ENCODE results near the gene ETS1. TPM values are rescaled to one million over a fixed set of nuclear protein-coding genes. Genes with fewer than 3 reads are reported as not detected.
A peak's percentile ranks its signal among the peaks of the same experiment; 100 is the strongest.

The ETS1 gene
- total RNA-seq, 1 donor = 35.5 TPM

DNA sequence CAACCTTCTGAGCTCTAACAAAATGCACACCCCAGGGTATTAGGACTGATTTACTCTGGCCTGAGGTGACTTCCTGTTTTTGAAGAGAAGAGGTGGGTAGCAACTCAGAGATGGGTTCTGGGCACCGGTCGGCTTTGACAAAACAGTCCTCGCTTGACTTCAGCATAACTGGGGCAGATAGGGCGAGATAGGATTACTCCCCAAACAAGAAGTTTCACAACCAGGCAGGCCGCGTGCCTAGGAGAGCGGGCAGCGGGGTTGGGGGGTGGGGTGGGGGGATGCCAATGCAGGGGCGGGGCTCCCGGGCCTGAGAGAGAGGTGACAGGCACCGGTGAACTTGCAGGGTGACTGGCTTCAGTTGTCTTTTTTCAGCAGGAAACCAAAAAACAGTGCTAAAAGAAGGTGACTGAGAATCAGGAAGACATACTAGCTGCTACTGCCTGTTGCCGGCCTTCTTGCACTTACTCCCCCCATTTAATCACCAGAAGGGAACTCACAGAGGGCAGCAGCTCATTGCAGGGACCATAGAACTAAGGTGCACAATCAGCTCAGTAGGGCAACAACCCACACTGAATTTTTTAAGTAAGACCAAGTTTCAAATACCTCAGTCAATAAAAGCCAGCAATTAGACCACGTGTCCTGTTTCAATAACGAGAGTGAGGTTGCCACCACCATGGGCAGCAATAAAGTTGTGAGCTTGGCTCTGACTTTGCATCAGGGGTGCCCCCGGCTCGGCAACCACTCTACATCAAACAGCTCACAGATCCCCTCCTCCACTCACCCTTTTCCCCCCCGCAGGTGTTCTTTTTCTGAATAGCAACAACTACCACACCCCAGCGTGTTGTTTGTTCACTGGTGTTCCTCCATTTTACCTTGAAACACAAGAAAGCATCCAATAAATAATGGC, 37.2 kb upstream of the ETS1 start:
- TF ChIP-seq, protein P1, sequence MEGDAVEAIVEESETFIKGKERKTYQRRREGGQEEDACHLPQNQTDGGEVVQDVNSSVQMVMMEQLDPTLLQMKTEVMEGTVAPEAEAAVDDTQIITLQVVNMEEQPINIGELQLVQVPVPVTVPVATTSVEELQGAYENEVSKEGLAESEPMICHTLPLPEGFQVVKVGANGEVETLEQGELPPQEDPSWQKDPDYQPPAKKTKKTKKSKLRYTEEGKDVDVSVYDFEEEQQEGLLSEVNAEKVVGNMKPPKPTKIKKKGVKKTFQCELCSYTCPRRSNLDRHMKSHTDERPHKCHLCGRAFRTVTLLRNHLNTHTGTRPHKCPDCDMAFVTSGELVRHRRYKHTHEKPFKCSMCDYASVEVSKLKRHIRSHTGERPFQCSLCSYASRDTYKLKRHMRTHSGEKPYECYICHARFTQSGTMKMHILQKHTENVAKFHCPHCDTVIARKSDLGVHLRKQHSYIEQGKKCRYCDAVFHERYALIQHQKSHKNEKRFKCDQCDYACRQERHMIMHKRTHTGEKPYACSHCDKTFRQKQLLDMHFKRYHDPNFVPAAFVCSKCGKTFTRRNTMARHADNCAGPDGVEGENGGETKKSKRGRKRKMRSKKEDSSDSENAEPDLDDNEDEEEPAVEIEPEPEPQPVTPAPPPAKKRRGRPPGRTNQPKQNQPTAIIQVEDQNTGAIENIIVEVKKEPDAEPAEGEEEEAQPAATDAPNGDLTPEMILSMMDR (IDR thresholded peaks at IDR 0.05; ENCODE audit: insufficient read depth, low read length) = no peak
- no peak overlapping the region for H3K4me3 ChIP-seq (ENCODE audit: low read depth, low read length)
- DNase-seq (ENCODE audit: low read depth) = no peak

DNA sequence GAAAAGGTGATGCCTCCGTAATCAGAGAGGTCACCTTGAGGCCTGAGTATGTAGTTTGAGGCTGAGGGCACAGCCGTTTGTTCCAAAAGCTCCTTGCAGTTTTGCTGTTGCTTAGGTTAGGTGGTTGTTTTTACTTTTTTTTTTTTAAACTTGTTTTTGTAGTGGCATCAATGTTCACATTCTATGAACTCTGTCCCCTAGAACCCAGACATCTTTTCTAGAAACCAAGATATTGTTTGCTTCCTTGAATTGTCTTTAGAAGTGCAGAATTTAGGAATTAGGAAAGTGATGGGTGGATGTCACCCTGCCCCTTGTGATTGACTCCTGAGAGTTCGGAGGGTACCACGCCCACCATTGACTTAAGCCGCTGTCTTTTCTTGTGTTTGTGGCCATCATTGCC, 35.7 kb upstream of the ETS1 start:
- no peak for DNase-seq (ENCODE audit: low read depth)
- H3K4me3 ChIP-seq (ENCODE audit: low read depth, low read length) = no peak overlapping the region
- TF ChIP-seq, protein P1 (IDR thresholded peaks at IDR 0.05; ENCODE audit: insufficient read depth, low read length) = no peak

DNA sequence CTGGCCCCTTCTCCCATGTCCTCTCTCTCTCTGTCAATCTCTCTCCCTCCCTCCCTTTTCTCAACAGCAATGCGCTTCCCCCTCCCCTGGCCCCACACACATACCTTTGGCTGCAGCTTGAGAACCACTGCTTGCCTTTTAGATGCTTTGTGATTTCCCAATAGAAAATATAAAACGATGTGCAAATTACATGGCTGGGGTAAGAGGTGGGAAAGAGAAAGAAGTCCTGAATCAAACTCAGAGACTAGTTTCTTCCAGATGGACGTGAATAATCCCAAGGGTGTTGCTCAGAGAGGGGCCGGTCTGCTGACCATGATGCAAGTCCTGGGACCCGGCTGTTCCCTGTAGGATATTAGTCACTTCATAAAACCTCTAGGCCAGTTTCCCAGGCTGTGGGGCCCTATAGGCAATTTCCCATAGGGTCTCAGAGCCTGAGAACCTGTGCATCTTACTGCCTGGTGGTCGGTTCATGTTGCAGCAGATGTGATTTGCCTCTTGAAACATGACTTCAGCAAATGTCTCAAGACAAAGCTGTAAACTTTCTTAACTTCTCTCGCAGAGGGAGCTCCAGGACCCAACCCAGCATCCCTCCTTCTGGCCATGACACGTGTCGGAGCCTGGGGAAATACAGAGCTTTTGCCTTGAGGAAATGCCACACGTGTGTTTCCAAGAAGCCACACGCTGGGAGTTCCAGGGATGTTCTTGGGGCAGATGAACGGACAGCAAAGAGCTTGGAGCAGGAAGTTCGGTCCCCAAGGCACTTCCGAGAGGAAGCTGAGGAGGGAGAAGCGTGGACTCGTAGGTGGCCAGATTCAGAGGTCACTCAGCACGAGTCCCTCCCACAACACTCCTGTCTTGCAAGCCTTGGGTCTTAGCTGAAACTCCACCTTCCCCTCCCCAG, 34.5 kb upstream of the ETS1 start:
- H3K4me3 ChIP-seq (ENCODE audit: low read depth, low read length) = no peak overlapping the region
- peak; percentile 83 for DNase-seq (ENCODE audit: low read depth)
- TF ChIP-seq, protein P1 (IDR thresholded peaks at IDR 0.05; ENCODE audit: insufficient read depth, low read length) = no peak

DNA sequence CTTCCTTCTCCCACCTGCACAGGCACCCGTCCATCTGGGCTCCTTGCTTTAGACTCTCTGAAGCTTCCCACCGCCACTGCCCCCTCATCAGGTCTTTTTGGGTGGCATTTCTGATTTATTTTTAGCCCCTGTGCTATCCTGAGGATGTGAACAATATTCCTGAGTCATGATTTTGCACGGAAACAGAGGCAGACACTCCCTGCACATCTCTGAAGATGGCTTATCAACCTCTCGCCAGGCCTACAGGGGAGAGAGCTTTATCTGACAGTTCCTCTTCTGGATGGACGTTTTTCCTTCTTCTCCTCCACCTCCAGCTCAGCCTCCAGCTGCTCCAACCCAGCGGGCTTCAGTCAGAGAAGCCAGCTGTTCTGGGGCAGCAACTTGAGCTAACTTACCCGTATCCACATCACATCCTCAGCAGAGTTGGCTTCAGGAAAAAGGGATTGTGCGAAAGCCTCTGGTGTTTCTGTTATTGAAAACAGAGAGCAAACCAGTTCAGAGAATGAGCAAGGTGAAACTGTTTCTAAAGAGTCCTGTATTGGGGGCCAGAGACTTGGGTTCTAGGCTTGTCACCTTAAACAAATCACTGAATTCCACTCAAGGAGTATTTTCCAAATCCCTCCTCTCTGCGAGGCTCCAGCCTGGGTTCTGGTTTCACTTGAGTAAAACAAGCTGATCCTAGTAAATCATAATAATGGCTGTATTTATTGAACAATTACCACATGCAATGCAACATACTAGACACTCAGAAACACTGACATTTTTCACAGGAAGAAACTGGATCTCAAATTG, 33.1 kb upstream of the ETS1 start:
- DNase-seq (ENCODE audit: low read depth) = no peak
- no peak overlapping the region for H3K4me3 ChIP-seq (ENCODE audit: low read depth, low read length)
- TF ChIP-seq, protein P1 (IDR thresholded peaks at IDR 0.05; ENCODE audit: insufficient read depth, low read length) = no peak

DNA sequence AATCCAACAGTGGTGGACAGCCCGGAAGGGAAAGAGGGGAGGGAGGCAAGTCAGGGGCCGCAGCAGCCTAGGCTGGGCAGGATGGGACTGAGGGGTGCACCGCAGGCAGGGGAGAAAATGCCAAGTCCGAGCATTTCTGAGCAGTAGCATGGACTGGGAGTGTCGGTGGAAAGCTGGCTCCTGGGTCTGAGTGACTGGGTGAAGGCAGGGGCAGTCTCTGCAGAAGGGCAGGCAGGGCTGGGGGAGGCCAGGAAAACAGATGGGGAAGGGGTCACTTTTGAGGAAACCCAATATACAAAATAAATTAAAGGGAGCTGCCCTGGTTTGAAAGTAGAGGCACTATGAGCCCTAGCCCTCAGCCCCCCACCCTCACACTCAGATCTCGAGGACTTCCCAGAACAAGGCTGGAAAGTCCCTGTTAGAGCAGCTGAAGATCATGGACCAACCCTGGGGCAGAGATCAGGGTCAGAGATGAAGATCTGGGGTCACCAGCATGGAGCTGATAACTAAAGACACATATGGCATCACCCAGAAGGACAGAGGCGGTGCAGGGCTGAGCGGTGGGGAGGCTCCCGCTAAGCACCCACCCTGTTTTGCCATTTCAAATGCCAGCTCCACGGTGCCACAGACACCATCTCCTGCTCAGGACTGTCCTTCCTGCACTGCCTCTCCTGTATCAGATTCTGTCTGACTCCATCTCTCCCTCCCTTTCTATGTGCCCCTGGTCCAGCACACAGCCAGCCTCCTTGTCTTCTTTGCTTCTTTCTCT, 32.4 kb upstream of the ETS1 start:
- DNase-seq (ENCODE audit: low read depth) = no peak
- TF ChIP-seq, protein P1 (IDR thresholded peaks at IDR 0.05; ENCODE audit: insufficient read depth, low read length) = no peak
- no peak overlapping the region for H3K4me3 ChIP-seq (ENCODE audit: low read depth, low read length)

All from fibroblast of the aortic adventitia (primary cell).